ENCODE data around the gene OSBPL2. TPM values are rescaled to one million over a fixed set of nuclear protein-coding genes. Genes with fewer than 3 reads are reported as not detected.

The OSBPL2 gene
- polyA plus RNA-seq, 4 donors: 19.9 to 36.9 (median 29.3) TPM

DNA sequence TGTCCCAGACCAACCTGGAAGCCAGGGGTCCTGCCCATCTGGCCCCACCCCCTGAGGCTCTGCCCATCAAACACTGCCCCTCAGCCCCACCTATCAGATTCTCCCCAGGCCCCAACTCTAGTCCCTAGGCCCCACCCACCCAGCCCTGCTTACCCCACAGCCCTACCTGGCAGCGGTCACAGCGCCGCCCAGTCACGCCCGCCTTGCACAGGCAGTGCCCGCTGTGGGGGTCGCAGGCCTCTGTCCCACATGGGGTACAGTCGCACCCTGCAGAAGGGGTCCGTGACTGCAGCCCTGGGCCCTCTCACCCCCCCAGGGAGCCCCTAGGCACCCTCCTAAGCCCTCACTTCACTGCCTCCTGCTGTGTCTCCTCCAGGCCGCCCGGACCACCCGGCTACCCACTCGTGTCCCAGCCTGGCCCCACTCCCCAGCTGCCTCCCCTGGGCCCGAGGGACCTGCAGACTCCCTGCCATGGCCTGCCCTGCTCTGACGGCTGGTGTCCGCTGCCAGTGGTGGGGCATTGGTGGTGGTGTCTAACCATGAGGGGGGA is 84.2 kb downstream of the OSBPL2 start:
- 80 to 91% (median 87%) methylated on average over 15 to 16 of the region's 16 CpGs for WGBS, 3 donors
- no peak overlapping the region for H3K27ac ChIP-seq (ENCODE audit: low read depth in 1 of 3, low read length in 2 of 3)

GRCh38 chr20:62323146-62323979 is 85.0 kb downstream of the OSBPL2 start:
- no peaks in the 10 kb centered on the region for H3K27me3 ChIP-seq (ENCODE audit: control insufficient read depth in 3 of 3, insufficient read depth in 3 of 3, low read length in 3 of 3)
- no peak overlapping the region for H3K4me3 ChIP-seq (ENCODE audit: low read depth in 1 of 3, low read length in 3 of 3)
- H3K9me3 ChIP-seq (ENCODE audit: control insufficient read depth in 2 of 2, insufficient read depth in 1 of 2, low read depth in 1 of 2, low read length in 1 of 2): peaks cover 0 to 5% of the 10 kb centered on the region in 2 donors
- 86 to 90% (median 86%) methylated on average over 39 to 52 of the region's 52 CpGs for WGBS, 3 donors
- H3K27ac ChIP-seq (ENCODE audit: low read depth in 1 of 3, low read length in 2 of 3): no peak overlapping the region
- H3K4me1 ChIP-seq (ENCODE audit: control insufficient read depth in 3 of 3, insufficient read depth in 2 of 3, low read depth in 1 of 3, low read length in 2 of 3): no peaks in the 10 kb centered on the region
- DNase-seq: no peak
- FAIRE-seq: no peak
- H3K36me3 ChIP-seq (ENCODE audit: control insufficient read depth in 3 of 3, insufficient read depth in 2 of 3, low read depth in 1 of 3, low read length in 3 of 3): peaks cover 0 to 77% (median 0%) of the 10 kb centered on the region in 3 donors

More for the DNA sequence above, 84.2 kb downstream of the OSBPL2 start:
- Histone ChIP-seq H3K9me3 (ENCODE audit: control insufficient read depth in 2 of 2, insufficient read depth in 1 of 2, low read depth in 1 of 2, low read length in 1 of 2) (peaks cover 0 to 5% of the 10 kb centered on the region in 2 donors), H3K4me1 (ENCODE audit: control insufficient read depth in 3 of 3, insufficient read depth in 2 of 3, low read depth in 1 of 3, low read length in 2 of 3) (no peaks in the 10 kb centered on the region), H3K27me3 (ENCODE audit: control insufficient read depth in 3 of 3, insufficient read depth in 3 of 3, low read length in 3 of 3) (no peaks in the 10 kb centered on the region), H3K4me3 (ENCODE audit: low read depth in 1 of 3, low read length in 3 of 3) (no peak overlapping the region), H3K36me3 (ENCODE audit: control insufficient read depth in 3 of 3, insufficient read depth in 2 of 3, low read depth in 1 of 3, low read length in 3 of 3) (peaks cover 0 to 70% (median 0%) of the 10 kb centered on the region in 3 donors)
- FAIRE-seq: no peak
- DNase-seq: no peak

DNA sequence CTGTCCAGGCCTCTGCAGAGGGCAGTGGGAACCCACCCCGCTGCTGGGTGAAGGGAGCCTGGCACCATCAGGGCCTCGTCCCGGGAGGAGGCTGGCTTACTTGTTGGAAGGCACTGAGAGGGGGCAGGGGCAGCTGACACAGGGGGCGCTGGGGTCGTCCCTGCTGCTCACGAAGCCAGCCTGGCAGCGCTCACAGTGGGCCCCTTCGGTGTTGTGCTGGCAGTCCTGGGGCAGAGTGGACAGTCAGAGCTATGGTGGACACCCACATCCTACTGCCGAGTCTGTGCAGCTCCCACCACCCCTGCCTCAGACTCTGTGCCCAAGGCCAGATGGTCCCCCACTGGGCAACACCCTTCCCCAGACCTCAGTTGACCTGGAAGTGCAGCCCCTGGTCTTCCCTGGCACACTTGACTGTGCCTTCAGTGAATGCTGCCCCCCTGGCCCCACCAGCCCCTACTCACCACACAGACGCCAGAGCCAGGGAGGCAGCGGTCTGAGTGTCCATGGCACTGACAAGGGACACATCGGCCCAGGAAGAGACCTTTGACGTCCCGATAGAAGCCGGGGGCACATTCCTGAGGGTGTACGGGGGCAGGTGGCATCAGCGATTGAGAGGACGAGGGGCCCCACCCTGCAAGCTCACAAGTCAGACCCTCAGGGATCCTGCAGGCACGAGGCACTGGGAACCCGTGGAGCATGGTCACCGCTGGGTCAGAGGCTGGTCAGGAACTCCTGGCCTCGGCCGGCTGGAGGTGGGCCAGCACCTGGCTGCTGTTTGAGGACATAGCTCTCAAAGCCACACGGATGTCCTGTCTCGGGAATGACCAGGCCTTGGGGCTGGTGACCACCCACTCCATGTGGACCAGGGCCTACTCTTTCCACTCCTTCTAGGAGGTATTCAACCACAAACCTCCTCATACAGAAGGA is 85.9 kb downstream of the OSBPL2 start:
- no peak for FAIRE-seq
- Histone ChIP-seq H3K4me1 (ENCODE audit: control insufficient read depth in 3 of 3, insufficient read depth in 2 of 3, low read depth in 1 of 3, low read length in 2 of 3) (no peaks in the 10 kb centered on the region), H3K9me3 (ENCODE audit: control insufficient read depth in 2 of 2, insufficient read depth in 1 of 2, low read depth in 1 of 2, low read length in 1 of 2) (peaks cover 0 to 5% of the 10 kb centered on the region in 2 donors), H3K27me3 (ENCODE audit: control insufficient read depth in 3 of 3, insufficient read depth in 3 of 3, low read length in 3 of 3) (no peaks in the 10 kb centered on the region), H3K36me3 (ENCODE audit: control insufficient read depth in 3 of 3, insufficient read depth in 2 of 3, low read depth in 1 of 3, low read length in 3 of 3) (peaks cover 0 to 77% (median 0%) of the 10 kb centered on the region in 3 donors), H3K27ac (ENCODE audit: low read depth in 1 of 3, low read length in 2 of 3) (no peak overlapping the region), H3K4me3 (ENCODE audit: low read depth in 1 of 3, low read length in 3 of 3) (no peak overlapping the region)
- no peak for DNase-seq
- 82 to 87% (median 85%) methylated on average over 25 of the region's 25 CpGs for WGBS, 3 donors

GRCh38 chr20:62325172-62325905 is 87.0 kb downstream of the OSBPL2 start:
- Histone ChIP-seq H3K4me1 (ENCODE audit: control insufficient read depth in 3 of 3, insufficient read depth in 2 of 3, low read depth in 1 of 3, low read length in 2 of 3) (no peaks in the 10 kb centered on the region), H3K36me3 (ENCODE audit: control insufficient read depth in 3 of 3, insufficient read depth in 2 of 3, low read depth in 1 of 3, low read length in 3 of 3) (peaks cover 0 to 81% (median 0%) of the 10 kb centered on the region in 3 donors), H3K27me3 (ENCODE audit: control insufficient read depth in 3 of 3, insufficient read depth in 3 of 3, low read length in 3 of 3) (no peaks in the 10 kb centered on the region), H3K9me3 (ENCODE audit: control insufficient read depth in 2 of 2, insufficient read depth in 1 of 2, low read depth in 1 of 2, low read length in 1 of 2) (peaks cover 0 to 5% of the 10 kb centered on the region in 2 donors), H3K27ac (ENCODE audit: low read depth in 1 of 3, low read length in 2 of 3) (no peak overlapping the region), H3K4me3 (ENCODE audit: low read depth in 1 of 3, low read length in 3 of 3) (no peak overlapping the region)
- DNase-seq (no peak), FAIRE-seq (no peak)
- WGBS, 3 donors: 88 to 93% (median 89%) methylated on average over 13 to 14 of the region's 14 CpGs

GRCh38 chr20:62326559-62326958 is 88.2 kb downstream of the OSBPL2 start:
- H3K4me1 ChIP-seq (ENCODE audit: control insufficient read depth in 3 of 3, insufficient read depth in 2 of 3, low read depth in 1 of 3, low read length in 2 of 3): no peaks in the 10 kb centered on the region
- H3K27ac ChIP-seq (ENCODE audit: low read depth in 1 of 3, low read length in 2 of 3): no peak overlapping the region
- FAIRE-seq (no peak), DNase-seq (no peak)
- H3K36me3 ChIP-seq (ENCODE audit: control insufficient read depth in 3 of 3, insufficient read depth in 2 of 3, low read depth in 1 of 3, low read length in 3 of 3): peaks cover 0 to 86% (median 0%) of the 10 kb centered on the region in 3 donors
- no peak overlapping the region for H3K4me3 ChIP-seq (ENCODE audit: low read depth in 1 of 3, low read length in 3 of 3)
- peaks cover 0 to 5% of the 10 kb centered on the region in 2 donors for H3K9me3 ChIP-seq (ENCODE audit: control insufficient read depth in 2 of 2, insufficient read depth in 1 of 2, low read depth in 1 of 2, low read length in 1 of 2)
- no peaks in the 10 kb centered on the region for H3K27me3 ChIP-seq (ENCODE audit: control insufficient read depth in 3 of 3, insufficient read depth in 3 of 3, low read length in 3 of 3)
- WGBS, 3 donors: 78 to 90% (median 80%) methylated on average over 12 to 14 of the region's 14 CpGs

GRCh38 chr20:62326959-62327725 is 88.8 kb downstream of the OSBPL2 start:
- H3K27me3 ChIP-seq (ENCODE audit: control insufficient read depth in 3 of 3, insufficient read depth in 3 of 3, low read length in 3 of 3): no peaks in the 10 kb centered on the region
- no peak for DNase-seq
- no peak overlapping the region for H3K27ac ChIP-seq (ENCODE audit: low read depth in 1 of 3, low read length in 2 of 3)
- 77 to 85% (median 80%) methylated on average over 29 to 30 of the region's 30 CpGs for WGBS, 3 donors
- H3K9me3 ChIP-seq (ENCODE audit: control insufficient read depth in 2 of 2, insufficient read depth in 1 of 2, low read depth in 1 of 2, low read length in 1 of 2): peaks cover 0 to 5% of the 10 kb centered on the region in 2 donors
- peaks cover 0 to 86% (median 0%) of the 10 kb centered on the region in 3 donors for H3K36me3 ChIP-seq (ENCODE audit: control insufficient read depth in 3 of 3, insufficient read depth in 2 of 3, low read depth in 1 of 3, low read length in 3 of 3)
- no peak overlapping the region for H3K4me3 ChIP-seq (ENCODE audit: low read depth in 1 of 3, low read length in 3 of 3)
- no peaks in the 10 kb centered on the region for H3K4me1 ChIP-seq (ENCODE audit: control insufficient read depth in 3 of 3, insufficient read depth in 2 of 3, low read depth in 1 of 3, low read length in 2 of 3)
- FAIRE-seq: no peak

- H3K9me3 ChIP-seq (ENCODE audit: control insufficient read depth in 2 of 2, insufficient read depth in 1 of 2, low read depth in 1 of 2, low read length in 1 of 2): peaks cover 0 to 5% of the 10 kb centered on the region in 2 donors
- DNase-seq (no peak), FAIRE-seq (no peak)
- no peaks in the 10 kb centered on the region for H3K27me3 ChIP-seq (ENCODE audit: control insufficient read depth in 3 of 3, insufficient read depth in 3 of 3, low read length in 3 of 3)
- no peaks in the 10 kb centered on the region for H3K4me1 ChIP-seq (ENCODE audit: control insufficient read depth in 3 of 3, insufficient read depth in 2 of 3, low read depth in 1 of 3, low read length in 2 of 3)
- no peak overlapping the region for H3K4me3 ChIP-seq (ENCODE audit: low read depth in 1 of 3, low read length in 3 of 3)
- H3K27ac ChIP-seq (ENCODE audit: low read depth in 1 of 3, low read length in 2 of 3): no peak overlapping the region
- 73 to 89% (median 81%) methylated on average over 32 to 33 of the region's 33 CpGs for WGBS, 3 donors
- H3K36me3 ChIP-seq (ENCODE audit: control insufficient read depth in 3 of 3, insufficient read depth in 2 of 3, low read depth in 1 of 3, low read length in 3 of 3): peaks cover 0 to 89% (median 0%) of the 10 kb centered on the region in 3 donors
Observed at GRCh38 chr20:62327726-62328495, 89.6 kb downstream of the OSBPL2 start.
